Stimulated activated CD4-positive, alpha-beta T cell treated with anti-CD3 and anti-CD28 coated beads, Interleukin-1b, Interleukin-23, amount 100 ng/mL, for 24 hours (primary cell): Measurements from ENCODE around the gene ABCG2.
"Not testable (repeated sequence)": the region's sequence is repeated elsewhere in the genome, so short reads cannot be mapped to it uniquely, and the experiment has no call there.

Experiments used
- DNase-seq, 4 experiments: peaks; one replicate each; pipeline ENCODE4 v3.0.0-alpha.2; 2020; ENCODE audit warnings: low read depth in 4 of 4, low spot score in 1 of 4

The ABCG2 gene

GRCh38 chr4:88119943-88120342, 38.5 kb downstream of the ABCG2 start:
- DNase-seq = no peak

DNA sequence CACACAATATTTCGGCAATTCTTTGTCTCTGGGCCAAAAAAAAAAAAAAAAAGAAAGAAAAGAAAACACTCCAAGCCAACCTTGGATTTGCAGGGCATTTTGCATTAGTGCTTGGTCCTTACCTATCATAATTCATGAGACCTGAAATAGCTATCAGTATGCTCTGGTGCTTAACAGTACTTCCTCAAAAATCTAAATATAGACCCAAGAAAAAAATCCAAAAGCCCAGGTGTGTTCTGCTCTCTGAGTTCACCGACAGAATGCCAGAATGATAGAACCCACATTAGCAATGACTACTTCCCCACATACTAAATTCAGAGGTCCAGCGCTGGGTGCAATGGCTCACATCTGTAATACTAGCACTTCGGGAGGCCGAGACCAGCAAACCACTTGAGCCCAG, 42.9 kb downstream of the ABCG2 start:
- DNase-seq = no peak

GRCh38 chr4:88112856-88113255, 45.6 kb downstream of the ABCG2 start:
- DNase-seq = no peak

DNA sequence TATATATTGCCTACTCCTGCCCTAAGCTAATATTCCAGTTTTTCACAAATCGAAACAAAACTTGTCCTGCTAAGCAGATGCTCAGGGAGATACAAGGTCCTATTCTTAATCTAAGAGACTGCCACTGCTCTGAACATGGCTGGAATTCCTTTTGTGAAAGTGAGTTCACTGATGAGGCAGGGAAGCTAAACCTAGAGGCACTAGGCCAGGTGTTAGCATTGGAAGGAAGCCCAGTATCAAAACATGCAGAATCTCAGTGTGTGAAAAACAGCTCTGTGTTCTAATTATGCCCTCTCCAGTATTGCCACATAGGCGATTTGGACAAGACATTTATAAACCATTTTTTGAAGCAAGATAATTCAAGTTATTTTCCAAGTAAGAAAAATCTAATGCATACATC, 47.6 kb downstream of the ABCG2 start:
- DNase-seq = no peak

DNA sequence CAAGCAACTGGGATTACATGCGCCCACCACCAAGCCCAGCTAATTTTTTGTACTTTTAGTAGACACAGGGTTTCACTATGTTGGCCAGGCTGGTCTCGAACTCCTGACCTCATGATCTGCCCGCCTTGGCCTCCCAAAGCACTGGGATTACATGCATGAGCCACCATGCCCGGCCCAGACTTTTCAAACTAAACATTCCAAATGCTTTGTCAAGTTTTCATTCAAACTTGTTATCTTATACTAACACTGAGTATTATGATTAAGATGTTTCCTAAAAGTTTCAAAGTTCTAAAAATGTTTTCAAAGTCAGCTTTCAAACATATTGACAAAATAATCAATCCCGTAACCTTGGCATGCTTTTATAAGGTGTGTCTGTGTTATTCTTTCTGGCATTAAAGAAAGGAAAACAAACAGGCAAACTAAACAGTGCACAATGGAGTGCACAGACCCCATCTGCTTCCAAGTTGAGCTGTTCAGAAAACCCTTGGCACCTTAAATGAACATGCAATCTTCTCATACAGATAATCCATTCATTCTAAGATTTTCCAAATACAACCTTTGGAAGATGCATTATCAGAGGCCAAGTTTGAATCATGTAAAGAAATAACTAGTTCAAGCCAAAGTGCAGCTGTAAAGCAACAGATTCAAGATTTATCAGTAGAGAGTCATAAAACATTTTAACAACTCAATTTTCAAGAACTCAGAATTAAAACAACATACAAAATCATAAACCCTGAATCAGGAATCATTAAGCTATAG, 49.1 kb downstream of the ABCG2 start:
- no peak for DNase-seq

DNA sequence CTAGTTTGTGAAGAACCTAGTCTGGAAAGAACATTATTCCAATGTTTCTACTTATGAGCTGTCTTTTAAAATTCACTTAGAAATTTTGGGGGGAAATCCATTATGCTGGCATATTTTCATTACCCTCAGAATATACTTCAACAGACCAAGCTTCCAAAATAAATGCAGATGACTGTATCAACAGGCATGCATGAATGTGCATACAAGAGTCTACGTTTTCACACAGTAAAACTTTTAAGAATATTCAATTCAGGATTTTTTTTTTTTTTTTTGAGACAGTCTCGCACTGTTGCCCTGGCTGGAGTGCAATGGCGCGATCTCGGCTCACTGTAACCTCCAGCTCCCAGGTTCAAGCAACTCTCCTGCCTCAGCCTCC, 49.7 kb downstream of the ABCG2 start:
- no peak for DNase-seq

- not testable (repeated sequence) for DNase-seq
Measured at GRCh38 chr4:88108108-88108465, 50.4 kb downstream of the ABCG2 start.

GRCh38 chr4:88107406-88108107, 50.9 kb downstream of the ABCG2 start:
- no peak for DNase-seq

- no peak for DNase-seq
Measured at GRCh38 chr4:88106205-88106604, 52.2 kb downstream of the ABCG2 start.

DNA sequence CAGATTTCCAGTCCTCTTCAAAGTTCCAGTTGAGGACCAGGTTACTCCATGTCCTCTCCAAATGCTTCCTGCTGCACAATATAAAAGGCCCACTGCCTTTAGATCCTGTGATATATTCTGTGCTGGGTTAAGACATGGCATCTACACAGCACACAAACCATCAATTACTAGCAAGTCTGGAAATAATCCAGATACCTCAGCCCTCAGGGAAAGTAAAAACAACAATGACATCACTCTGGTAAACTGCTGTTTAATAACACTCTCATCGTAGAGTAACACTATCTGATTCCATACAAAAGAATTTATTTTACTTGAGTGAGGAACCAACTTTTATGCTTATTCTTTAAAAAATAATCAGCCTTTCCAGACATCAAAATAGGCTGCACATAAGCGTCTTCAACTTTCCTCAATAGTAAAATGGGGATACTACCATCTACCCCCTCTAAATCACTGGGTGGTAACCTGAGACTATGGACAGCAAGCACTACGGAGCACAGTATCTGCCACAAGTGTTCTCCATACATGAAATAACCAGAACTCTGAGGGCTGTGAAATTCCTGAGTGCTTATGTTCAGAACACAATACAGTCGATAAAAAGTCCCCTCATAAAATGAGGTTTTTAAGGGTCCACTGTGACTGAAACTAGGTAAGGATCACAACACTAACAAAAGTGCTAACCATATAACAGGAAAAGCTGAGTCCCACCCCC, 53.4 kb downstream of the ABCG2 start:
- DNase-seq = no peak

GRCh38 chr4:88102026-88102425, 56.4 kb downstream of the ABCG2 start:
- no peak for DNase-seq

- DNase-seq = no peak
Measured at GRCh38 chr4:88101165-88101564, 57.3 kb downstream of the ABCG2 start.

DNA sequence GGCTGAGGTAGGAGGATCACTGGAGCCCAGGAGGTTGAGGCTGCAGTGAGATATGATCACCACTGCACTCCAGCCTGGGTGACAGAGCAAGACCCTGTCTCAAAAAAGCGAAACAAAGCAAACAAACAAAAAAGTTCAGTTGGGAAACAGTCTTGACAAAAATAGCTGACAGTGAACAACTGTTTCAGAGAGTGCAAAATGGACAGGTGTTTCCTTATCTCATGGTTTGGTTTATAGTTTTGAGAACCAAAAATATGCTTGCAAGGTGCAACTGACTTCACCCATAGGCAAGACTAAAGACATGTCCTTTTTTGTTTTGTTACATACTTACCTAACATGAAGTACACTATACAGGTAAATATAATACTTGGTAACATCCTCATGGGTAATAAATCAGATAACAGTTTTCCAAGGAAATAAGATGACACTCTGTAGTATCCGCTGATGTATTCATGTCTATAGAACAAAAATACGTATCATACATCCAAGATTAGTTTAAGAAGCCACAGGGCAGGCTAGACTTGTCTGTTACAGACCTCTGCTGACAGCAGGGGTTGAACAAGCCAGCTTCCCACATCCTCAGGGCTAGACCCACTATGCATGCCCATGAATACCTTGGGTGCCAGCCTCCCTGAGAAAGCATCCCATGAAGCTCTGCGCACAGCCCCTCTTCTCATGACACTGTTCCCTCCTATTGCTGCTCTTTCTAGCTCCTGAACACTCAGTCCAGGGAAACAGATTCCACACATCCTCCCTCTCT, 59.3 kb downstream of the ABCG2 start:
- DNase-seq = no peak

DNA sequence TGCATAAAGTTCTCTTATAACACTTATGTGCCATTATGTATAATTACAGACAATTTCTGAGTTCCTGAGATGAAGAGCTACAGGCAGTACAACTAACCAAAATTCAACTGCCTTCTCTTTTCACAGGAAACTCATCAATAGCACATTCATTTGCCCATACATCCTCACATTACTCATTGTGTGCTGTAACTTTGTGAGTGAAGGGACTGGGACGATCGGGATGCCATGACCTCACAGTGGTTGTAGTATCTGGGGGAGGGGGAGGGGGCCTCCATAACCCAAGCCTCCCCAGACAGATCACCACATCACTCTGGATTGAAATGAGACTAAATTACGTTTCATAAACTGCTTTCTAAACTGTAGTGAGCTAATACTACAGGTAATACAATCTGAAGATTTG, 60.7 kb downstream of the ABCG2 start:
- DNase-seq = no peak

- no peak for DNase-seq
Measured at GRCh38 chr4:88097301-88097700, 61.1 kb downstream of the ABCG2 start.

DNA sequence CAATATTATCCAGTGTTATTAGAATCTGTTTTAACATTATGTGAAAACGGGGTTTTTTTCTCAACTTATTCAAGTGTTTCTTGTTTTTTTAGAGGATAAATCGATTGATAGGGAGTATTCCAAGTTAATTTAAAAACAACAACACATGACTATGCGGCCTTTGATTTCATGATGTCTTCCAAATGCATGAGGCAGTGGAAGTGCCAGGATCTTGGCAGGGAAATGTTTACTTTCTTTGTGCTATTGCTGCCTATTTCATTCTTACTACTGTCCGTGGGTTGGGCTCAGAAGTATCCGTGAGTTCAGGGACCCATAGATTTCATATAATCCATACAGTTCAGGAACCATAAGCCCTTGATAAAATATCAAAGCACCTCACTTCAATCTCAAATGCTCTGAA, 64.6 kb downstream of the ABCG2 start:
- no peak for DNase-seq

GRCh38 chr4:88091378-88091777, 67.1 kb downstream of the ABCG2 start:
- no peak for DNase-seq

GRCh38 chr4:88090898-88091297, 67.5 kb downstream of the ABCG2 start:
- DNase-seq = no peak

DNA sequence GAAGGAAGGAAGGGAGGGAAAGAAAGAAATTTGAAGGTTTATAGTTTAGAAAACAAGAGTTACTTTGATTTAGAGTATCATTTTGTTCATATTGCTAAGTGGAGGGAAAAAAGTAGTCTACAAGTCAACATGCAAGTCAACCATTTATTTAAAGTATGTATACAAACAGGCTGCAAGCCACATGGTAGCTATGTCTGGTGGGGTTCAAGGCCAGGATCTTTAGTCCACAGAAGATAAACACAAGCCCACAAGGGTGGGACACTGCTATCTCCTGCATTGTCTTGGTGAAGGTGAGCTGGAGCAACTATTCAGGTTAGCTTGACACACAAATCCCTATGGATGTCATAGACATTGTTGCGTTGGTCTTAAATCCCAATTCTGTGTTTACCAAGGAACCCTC, 71.4 kb downstream of the ABCG2 start:
- no peak for DNase-seq

DNA sequence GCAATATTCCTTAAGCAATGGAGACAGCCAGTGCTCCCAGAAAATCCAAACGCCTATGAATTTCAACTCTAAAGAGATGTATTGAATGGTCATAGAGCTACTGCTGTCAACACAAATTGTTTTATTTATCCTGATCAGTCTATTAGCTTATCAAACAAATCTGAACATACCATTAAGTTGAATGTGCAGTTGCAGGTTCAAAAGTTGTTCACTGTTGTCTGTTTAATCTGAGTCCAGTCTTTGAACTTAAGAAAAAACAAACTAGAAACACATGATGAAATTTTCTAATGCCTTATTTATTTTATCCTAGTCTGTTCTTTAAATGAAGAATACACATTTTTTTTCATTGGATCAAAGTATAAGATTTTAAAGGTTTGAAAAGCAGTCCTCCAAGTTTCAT, 77.8 kb downstream of the ABCG2 start:
- no peak for DNase-seq

DNA sequence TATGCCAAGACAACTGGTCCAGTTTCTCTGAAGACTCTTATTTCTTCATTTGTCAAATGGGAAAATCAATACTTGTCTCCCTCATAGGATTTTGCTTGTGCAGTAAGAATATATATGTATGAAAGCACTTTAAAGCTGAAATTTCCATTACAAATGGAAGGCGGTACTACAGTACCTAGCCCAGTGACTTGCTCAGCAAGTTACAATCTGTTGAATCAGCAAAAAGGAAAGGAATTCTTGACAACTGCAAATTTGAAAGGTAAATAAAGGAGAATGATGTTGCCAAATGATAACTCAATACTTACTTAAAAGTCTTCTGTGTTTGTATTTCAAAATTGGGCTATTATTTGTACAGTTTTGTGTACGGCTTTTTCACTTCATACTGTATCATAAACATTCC, 79.9 kb downstream of the ABCG2 start:
- no peak for DNase-seq
